MCF 10A (cell line): ENCODE results near the gene ARMC8. TPM values are rescaled to one million over a fixed set of nuclear protein-coding genes. Genes with fewer than 3 reads are reported as not detected.

ENCODE experiments used
- BruUV-seq: library from RNA; stranded (reverse); fragments of 400-500 nt; replicated peaks from 2 replicates; lab custom pipeline; 2021; lab: Mats Ljungman, UMichigan
- CTCF ChIA-PET: fragments of 300-600 bp; sonication (Branson Sonifier 250); formaldehyde crosslinking; extraction: SDS; loops from one replicate; lab custom pipeline; 2021; ENCODE audit warnings: antibody characterized with exemption, inconsistent platforms; lab: Yijun Ruan, JAX
- POLR2A ChIA-PET: fragments of 300-600, 350-650 bp; sonication (Branson Sonifier 250); formaldehyde crosslinking; extraction: SDS; loops from one replicate; lab custom pipeline; 2020; ENCODE audit warnings: antibody characterized with exemption, inconsistent platforms; lab: Yijun Ruan, JAX
- DNase-seq: peaks from one replicate; pipeline ENCODE4 v3.0.0-alpha.2; 2018; ENCODE audit not compliant: unreplicated experiment
- H3K27ac Mint-ChIP-seq: one replicate; pipeline ENCODE4 v1.8.0; 2022; ENCODE audit warnings: mild to moderate bottlenecking, low read depth, mixed read lengths; ENCODE audit not compliant: unreplicated experiment
- H3K27me3 Mint-ChIP-seq: one replicate; pipeline ENCODE4 v1.8.0; 2022; ENCODE audit warnings: mixed read lengths; ENCODE audit not compliant: insufficient read depth, unreplicated experiment
- H3K36me3 Mint-ChIP-seq: one replicate; pipeline ENCODE4 v1.8.0; 2022; ENCODE audit warnings: mild to moderate bottlenecking, moderate library complexity, mixed read lengths; ENCODE audit not compliant: insufficient read depth, unreplicated experiment
- H3K4me1 Mint-ChIP-seq: one replicate; pipeline ENCODE4 v1.8.0; 2022; ENCODE audit warnings: mixed read lengths; ENCODE audit not compliant: insufficient read depth, unreplicated experiment
- H3K4me3 Mint-ChIP-seq: one replicate; pipeline ENCODE4 v1.8.0; 2022; ENCODE audit warnings: mild to moderate bottlenecking, moderate library complexity, mixed read lengths; ENCODE audit not compliant: unreplicated experiment
- H3K9me3 Mint-ChIP-seq: one replicate; pipeline ENCODE4 v1.8.0; 2022; ENCODE audit warnings: mixed read lengths; ENCODE audit not compliant: unreplicated experiment
- CTCF ChIP-seq: fragments of 200-600 bp; IDR thresholded peaks from one replicate; pipeline ENCODE4 v1.8.0; 2022; ENCODE audit warnings: antibody characterized with exemption, mild to moderate bottlenecking; ENCODE audit not compliant: unreplicated experiment
- intact Hi-C: fragments of 100-400 bp; cut with micrococcal nuclease; formaldehyde crosslinking; loops from 2 replicates; pipeline ENCODE4 v1.14.1; 2022
- total RNA-seq: library from RNA; stranded (reverse); gene quantifications from 2 replicates; pipeline ENCODE4 v1.2.3, GENCODE V29; 2022

The ARMC8 gene
- total RNA-seq, 1 experiment from 2014 or later = 29.8 TPM

DNA sequence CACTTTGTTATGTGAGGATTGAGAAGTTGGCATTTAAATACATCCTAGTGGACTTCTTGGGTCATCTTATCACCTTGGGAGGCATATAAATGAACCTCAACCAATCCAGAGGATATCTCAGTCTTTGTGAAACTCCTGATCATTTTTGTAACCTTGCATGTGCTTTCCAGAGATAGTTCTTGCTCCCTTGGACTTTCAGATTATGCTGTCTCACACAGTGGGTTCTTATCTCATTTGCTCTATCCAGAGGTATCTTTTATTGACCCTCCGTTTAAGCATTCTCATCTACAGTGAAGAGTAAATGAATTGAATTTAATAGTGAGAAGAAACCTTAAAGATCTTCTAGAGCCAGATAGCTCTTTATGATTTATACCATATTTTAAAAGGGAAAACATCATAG is 10.4 kb downstream of the ARMC8 start:
- Mint-ChIP-seq H3K4me1 (peaks cover 11% of the 10 kb centered on the region), H3K27ac (no peak overlapping the region), H3K27me3 (no peaks in the 10 kb centered on the region), H3K9me3 (no peaks in the 10 kb centered on the region), H3K4me3 (no peak overlapping the region), H3K36me3 (peaks cover 20% of the 10 kb centered on the region)
- no peak for TF ChIP-seq CTCF
- ChIA-PET CTCF (interaction anchor here (0.8 kb wide), 1 partner anchor 16 kb away, joined by 3 read pairs; no protein-coding TSS in a partner anchor), POLR2A (interaction anchor here (2.1 kb wide), 1 partner anchor 11 kb away, joined by 9 read pairs; the partner anchor contains the start of gene ARMC8)
- no peak for DNase-seq
- no TSS peak for BruUV-seq
- intact Hi-C loops = no loop called here

DNA sequence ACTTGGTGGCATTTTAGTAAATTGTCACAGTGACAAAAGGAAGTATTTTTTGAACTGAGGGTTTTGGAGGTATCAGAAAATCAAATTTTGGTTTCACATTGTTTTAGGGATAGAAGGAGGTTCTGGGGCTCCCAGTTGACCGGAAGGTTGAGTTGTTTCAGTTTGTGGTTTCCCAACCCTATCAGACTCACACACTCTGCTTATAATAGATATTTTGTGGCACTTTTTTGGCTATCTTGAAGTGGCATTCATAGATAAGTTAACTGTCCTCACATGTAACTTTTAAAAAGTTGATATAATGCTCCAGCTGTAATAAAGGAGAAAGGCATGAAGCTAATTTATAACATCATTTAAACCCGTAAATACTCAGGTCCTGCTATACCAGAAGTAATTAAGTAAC is 12.8 kb downstream of the ARMC8 start:
- intact Hi-C loops = no loop called here
- CTCF ChIA-PET = interaction anchor here (0.5 kb wide), 1 partner anchor 143 kb away, joined by 3 read pairs; no protein-coding TSS in a partner anchor
- BruUV-seq = no TSS peak

DNA sequence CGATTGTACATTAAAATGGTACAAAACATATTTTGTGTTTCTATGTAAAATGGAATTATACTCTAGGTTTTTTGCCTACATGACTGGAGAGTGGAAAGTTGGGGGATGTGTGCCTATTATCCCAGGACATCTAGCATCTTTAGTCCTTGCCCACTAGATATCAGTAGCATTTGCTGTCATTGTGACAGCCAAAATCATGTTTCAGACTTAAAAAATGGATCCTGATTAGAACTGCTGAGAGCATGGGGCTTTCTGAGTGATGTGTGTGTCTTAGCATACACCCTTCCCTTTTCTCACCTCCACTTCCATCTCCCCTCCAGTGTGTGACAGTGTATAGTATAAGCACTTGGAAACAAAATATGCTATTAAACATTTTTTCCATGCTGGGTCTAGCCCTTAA is 13.3 kb downstream of the ARMC8 start:
- Mint-ChIP-seq H3K36me3 (peaks cover 14% of the 10 kb centered on the region), H3K4me1 (peaks cover 14% of the 10 kb centered on the region), H3K27me3 (no peaks in the 10 kb centered on the region), H3K9me3 (no peaks in the 10 kb centered on the region), H3K4me3 (no peak overlapping the region), H3K27ac (no peak overlapping the region)
- no peak for TF ChIP-seq CTCF
- intact Hi-C loops = no loop called here
- no TSS peak for BruUV-seq
- ChIA-PET CTCF (no interaction called here), POLR2A (interaction anchor here (1.4 kb wide), 1 partner anchor 13 kb away, joined by 7 read pairs; the partner anchor contains the start of gene ARMC8)
- DNase-seq = no peak

More for the DNA sequence above, 12.8 kb downstream of the ARMC8 start:
- Mint-ChIP-seq H3K4me3 (no peak overlapping the region), H3K36me3 (peaks cover 14% of the 10 kb centered on the region), H3K4me1 (peaks cover 17% of the 10 kb centered on the region), H3K27me3 (no peaks in the 10 kb centered on the region), H3K27ac (no peak overlapping the region), H3K9me3 (no peaks in the 10 kb centered on the region)
- DNase-seq = no peak
- POLR2A ChIA-PET = interaction anchor here (1.4 kb wide), 1 partner anchor 12 kb away, joined by 7 read pairs; the partner anchor contains the start of gene ARMC8
- TF ChIP-seq CTCF = no peak

DNA sequence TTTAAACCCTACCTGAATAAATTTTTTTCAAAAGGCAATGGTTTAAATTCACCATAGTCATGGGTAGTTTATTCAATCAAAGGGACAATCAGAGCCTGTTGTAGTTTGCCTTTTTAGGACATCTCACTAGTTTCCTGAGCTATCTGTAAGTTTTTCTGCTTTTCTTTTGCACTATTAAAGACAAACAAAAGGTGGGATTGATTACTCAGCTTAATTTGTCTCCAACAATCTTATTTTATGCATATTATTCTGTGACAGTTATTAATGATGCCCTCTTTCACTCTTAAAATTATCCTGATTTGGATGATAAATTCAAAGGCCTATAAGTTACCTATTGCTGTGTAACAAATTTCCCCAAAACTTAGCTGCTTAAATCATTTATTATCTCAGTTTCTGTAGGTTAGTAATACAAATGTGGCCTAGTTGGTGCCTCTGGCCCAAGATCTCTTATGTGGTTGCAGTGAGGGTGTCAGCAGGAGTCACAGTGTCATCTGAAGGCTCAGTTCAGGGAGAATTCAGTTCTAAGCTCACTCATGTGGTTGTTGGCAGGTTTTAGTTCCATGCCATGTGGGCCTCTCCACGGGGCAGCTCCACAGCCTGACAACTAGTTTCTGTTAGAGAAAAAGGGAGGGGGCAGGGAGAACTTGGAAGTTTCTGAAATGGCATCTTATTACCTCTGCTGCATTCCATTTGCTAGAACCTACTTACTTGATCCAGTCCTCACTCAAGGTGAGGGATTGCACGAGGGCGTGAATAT is 16.0 kb downstream of the ARMC8 start:
- ChIA-PET CTCF (interaction anchor here (0.6 to 1.2 kb wide), 4 partner anchors 9 to 68 kb away, joined by 3 to 5 read pairs (median 4); no protein-coding TSS in a partner anchor), POLR2A (interaction anchor here (0.7 to 2.2 kb wide), 5 partner anchors 11 to 39 kb away, joined by 3 to 7 read pairs (median 3); partner anchors contain the start of gene ARMC8)
- no peak for DNase-seq
- BruUV-seq = no TSS peak
- H3K9me3 Mint-ChIP-seq = no peaks in the 10 kb centered on the region
- no peak overlapping the region for H3K4me3 Mint-ChIP-seq
- H3K4me1 Mint-ChIP-seq = peaks cover 6% of the 10 kb centered on the region
- no peak for TF ChIP-seq CTCF
- H3K36me3 Mint-ChIP-seq = peaks cover 5% of the 10 kb centered on the region
- no peak overlapping the region for H3K27ac Mint-ChIP-seq
- intact Hi-C loops = no loop called here
- H3K27me3 Mint-ChIP-seq = no peaks in the 10 kb centered on the region
